GM12874 (cell line): Measurements from ENCODE around the gene NIPBL.

Source experiments
- TF ChIP-seq, protein P1 (sequence below): IDR thresholded peaks from 2 replicates; pipeline ENCODE4 v1.5.1; 2011; ENCODE audit warnings: low read depth, mild to moderate bottlenecking, control low read depth, low read length, moderate library complexity; ENCODE audit not compliant: insufficient read depth

NIPBL gene

DNA sequence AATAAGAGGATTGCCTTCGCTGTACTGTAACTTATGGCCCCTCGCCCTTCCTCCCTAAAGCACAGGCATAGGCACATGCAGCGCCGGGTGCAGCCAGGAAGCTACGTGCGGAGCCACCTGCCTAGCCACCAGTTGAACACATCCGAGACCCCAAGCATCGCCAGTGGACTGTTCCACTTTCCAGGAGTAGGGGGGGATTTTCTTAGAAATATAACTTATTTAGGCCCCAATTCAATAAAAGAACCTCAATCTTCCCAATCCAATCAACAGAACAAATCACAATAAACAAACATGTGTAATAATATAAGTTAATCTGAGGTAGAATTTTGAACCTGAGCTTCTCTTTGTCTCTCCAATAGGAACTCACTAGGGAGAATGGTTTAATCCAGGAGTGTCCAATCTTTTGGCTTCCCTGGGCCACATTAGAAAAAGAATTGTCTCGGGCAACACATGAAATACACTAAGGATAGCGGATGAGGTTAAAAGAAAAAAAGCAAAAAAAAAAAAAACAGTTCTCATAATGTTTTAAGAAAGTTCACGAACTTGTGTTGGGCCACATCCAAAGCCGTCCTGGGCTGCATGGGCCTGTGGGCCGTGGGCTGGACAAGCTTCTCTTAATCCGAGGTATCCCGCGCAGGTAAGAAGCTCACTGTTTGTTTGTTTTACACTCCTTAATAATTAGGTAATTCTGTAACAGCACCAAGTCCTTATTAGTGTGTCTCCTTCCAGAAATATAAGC lies 22.0 kb upstream of the NIPBL start:
- TF ChIP-seq, protein P1, sequence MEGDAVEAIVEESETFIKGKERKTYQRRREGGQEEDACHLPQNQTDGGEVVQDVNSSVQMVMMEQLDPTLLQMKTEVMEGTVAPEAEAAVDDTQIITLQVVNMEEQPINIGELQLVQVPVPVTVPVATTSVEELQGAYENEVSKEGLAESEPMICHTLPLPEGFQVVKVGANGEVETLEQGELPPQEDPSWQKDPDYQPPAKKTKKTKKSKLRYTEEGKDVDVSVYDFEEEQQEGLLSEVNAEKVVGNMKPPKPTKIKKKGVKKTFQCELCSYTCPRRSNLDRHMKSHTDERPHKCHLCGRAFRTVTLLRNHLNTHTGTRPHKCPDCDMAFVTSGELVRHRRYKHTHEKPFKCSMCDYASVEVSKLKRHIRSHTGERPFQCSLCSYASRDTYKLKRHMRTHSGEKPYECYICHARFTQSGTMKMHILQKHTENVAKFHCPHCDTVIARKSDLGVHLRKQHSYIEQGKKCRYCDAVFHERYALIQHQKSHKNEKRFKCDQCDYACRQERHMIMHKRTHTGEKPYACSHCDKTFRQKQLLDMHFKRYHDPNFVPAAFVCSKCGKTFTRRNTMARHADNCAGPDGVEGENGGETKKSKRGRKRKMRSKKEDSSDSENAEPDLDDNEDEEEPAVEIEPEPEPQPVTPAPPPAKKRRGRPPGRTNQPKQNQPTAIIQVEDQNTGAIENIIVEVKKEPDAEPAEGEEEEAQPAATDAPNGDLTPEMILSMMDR: no peak

DNA sequence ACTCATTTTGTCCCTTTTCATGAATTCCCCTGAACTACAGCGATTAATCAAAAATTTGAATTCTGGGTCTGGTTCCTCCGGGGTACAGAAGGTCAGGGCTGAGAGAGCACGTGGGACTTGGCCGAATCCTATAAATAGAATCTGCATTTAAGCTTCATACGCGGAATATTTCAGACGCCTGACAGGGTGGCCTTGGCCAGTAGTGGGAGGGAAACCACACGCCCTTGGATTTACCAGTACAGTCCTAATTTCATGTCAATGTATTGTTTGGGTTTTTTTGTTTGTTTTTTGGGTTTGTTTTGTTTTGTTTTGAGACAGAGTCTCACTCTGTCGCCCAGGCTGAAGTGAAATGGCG lies 21.5 kb upstream of the NIPBL start:
- TF ChIP-seq, protein P1: no peak

DNA sequence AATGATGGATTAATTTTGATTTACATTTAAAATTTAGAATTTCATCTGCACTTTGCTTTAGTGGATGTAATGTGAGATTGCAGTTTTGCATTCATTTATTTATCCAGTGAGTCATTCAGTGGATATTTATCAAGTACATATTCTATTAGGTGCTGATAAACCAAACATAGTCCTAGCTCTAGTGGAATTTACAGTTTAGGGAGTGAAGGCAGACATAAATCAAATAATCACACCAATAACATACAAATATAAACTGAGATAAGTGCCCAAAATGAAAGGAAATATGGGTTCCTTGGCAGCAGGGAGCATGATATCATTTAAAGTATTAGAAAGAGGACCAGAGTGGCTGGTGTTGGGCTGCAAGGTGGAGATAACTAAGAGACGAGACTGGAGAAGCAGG lies 14.7 kb upstream of the NIPBL start:
- TF ChIP-seq, protein P1: no peak

DNA sequence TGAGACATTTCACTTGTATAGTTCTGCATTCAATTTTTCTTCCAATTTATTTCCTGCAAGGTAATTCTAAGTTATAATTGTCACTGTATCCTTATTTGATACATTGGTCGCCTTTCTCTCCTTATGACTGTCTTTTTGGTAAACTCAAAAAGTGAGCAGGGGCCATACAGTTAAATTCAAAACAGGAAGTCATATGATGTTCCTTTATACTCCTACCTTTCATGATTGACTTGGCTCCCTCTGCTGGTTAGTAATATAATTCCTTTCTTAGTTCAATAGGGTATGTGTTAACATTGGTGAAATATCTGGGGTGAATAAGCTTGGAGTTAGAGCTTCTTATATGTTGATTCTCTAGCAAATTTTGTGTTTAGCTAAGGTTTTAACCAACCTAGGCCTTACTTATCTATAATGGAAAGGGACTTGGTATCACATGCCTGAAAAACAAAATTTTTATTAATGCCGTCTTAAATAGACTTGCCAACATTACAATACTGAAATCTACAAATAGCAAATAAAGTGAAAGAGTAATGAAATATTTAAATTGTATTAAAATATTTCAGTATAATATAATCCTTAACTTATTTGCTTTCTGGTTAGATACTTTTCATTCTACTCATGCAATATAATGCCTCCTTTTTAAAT lies 6.0 kb upstream of the NIPBL start:
- TF ChIP-seq, protein P1: peak; percentile 39; the same call in 1 of the 2 replicates

DNA sequence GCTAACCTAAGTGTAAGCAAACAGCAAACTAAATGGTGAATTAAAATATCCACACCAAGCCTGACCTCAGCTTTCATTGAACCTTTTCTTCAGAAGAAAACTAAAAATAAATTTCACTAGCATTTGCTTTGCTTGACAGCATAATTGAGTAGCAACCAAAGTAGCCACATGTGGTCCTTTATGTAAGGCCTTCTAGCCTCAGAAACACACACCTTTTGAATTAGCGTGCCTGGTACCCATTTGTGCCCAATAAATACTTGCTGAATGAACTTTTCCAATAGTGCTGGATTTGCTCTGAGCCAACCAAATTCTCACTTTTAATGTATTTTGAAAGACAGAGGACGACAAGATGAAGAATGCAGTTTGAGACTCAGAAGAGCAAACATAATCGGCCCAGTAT lies 2.1 kb upstream of the NIPBL start:
- TF ChIP-seq, protein P1: no peak

DNA sequence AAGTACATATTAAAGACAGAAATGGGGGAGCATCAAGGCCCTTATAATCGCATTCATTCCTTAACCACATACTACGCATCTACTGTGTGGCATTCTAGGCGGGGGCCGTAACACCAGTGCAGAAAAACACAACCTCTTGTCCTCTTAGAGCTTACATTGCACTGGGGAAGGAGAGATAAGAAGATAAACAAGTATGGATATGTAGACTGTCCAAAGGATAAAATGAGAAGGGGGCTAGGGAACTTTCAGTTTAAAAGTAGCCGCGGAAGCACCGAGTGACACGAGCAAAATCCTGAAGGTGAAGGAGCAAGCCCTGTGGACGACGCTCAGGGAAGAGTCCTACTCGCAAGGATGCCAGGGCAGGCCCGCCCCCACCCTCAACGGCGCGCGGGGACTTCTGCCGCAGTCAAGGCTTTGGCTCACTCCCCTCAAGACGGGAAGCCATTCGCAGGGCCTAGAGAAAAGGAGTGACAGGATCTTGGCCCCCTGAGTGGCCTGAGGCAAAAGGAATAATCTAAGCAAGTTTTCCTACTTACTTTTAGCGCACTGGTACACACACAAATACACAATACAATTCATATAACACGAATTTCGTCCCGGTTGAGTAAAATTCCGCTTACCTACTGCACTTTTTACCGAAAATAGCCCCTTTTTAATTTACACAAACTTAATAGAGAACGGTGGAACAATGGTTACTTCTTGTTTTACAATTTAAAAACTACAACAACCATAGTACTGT lies 1.3 kb upstream of the NIPBL start:
- TF ChIP-seq, protein P1: no peak

DNA sequence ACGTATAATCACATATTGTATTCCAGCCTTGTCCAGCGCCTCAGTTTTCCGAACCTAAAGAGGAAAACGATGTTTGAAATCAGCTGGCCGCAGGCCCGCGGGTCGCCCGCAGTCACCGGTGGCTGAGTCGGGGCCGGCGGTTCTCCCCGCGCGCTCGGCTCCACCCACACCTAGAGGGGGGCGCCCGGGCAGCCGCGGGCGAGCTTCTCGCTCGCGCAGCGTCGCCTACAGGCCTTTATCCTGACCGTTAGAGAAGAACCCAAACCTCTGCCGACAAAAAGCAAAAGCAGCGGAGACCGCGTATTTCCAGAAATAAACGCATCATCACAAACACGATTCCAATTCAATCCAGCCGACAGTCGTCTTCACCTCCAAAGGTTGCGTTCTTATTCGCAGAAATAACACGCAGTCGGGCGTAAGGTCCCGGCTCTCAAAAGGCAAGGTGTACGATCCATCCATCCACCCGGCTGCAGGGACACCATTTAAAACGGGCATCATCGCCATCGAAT lies 725 bp upstream of the NIPBL start:
- TF ChIP-seq, protein P1: peak; percentile 72
